Measurements from ENCODE around the gene MAST1. TPM values are rescaled to one million over a fixed set of nuclear protein-coding genes. Genes with fewer than 3 reads are reported as not detected.

The MAST1 gene
- total RNA-seq, 2 donors from 2014 or later = not detected

GRCh38 chr19:12922959-12923358, 84.6 kb downstream of the MAST1 start:
- no peak for ATAC-seq (ENCODE audit: insufficient number of reproducible peaks, low FRiP score, low read depth)
- H3K4me3 ChIP-seq = no peak overlapping the region
- no peak for TF ChIP-seq CTCF (IDR thresholded peaks at IDR 0.05)
- DNase-seq (ENCODE audit: low spot score) = no peak
- H3K9me3 ChIP-seq = no peaks in the 10 kb centered on the region
- H3K4me1 ChIP-seq (ENCODE audit: control insufficient read depth in 1 of 2, low read depth in 2 of 2) = peaks cover 3 to 4% of the 10 kb centered on the region in 2 donors
- peaks cover 44% of the 10 kb centered on the region for H3K36me3 ChIP-seq
- H3K27me3 ChIP-seq (replicated peaks; ENCODE audit: insufficient read depth) = no peaks in the 10 kb centered on the region
- H3K27ac ChIP-seq = no peak overlapping the region

Other genes with a start within 250 kb of the MAST1 start
- gene ZNF490, start 227.7 kb upstream of the MAST1 start, total RNA-seq = 1 to 10 TPM; 3.4 to 8.1 TPM
- gene ZNF791, start 227.6 kb upstream of the MAST1 start, total RNA-seq = 10 to 100 TPM; 26.0 to 32.4 TPM
- 100 to 1,000 TPM; 111 to 118 TPM for gene MAN2B1, start 171.8 kb upstream of the MAST1 start, total RNA-seq
- gene WDR83, start 171.7 kb upstream of the MAST1 start, total RNA-seq = 10 to 100 TPM; 12.1 to 16.2 TPM
- gene DHPS, start 156.6 kb upstream of the MAST1 start, total RNA-seq = 100 to 1,000 TPM; 101 to 114 TPM
- not detected for gene GNG14, start 150.5 kb upstream of the MAST1 start, total RNA-seq
- gene FBXW9, start 141.9 kb upstream of the MAST1 start, total RNA-seq = 1 to 10 TPM; 3.0 to 3.9 TPM
- gene TNPO2, start 114.6 kb upstream of the MAST1 start, total RNA-seq = 10 to 100 TPM; 79.0 to 88.9 TPM
- 100 to 1,000 TPM; 252 to 308 TPM for gene TRIR, start 103.8 kb upstream of the MAST1 start, total RNA-seq
- gene GET3, start 101.0 kb upstream of the MAST1 start, total RNA-seq = 10 to 100 TPM; 30.7 to 50.0 TPM
- gene BEST2, start 86.7 kb upstream of the MAST1 start, total RNA-seq = not detected
- 100 to 1,000 TPM in 1 of 2 donors, 10 to 100 TPM in 1; 22.6 to 102 TPM for gene HOOK2, start 63.0 kb upstream of the MAST1 start, total RNA-seq
- gene JUNB, start 47.0 kb upstream of the MAST1 start, total RNA-seq = 1,000 to 10,000 TPM in 1 of 2 donors, 100 to 1,000 TPM in 1; 698 to 2,087 TPM
- 100 to 1,000 TPM; 107 to 235 TPM for gene PRDX2, start 36.7 kb upstream of the MAST1 start, total RNA-seq
- not detected for gene THSD8, start 36.4 kb upstream of the MAST1 start, total RNA-seq
- 1 to 10 TPM; 3.0 to 7.9 TPM for gene RNASEH2A, start 31.9 kb upstream of the MAST1 start, total RNA-seq
- gene RTBDN, start 3.9 kb upstream of the MAST1 start, total RNA-seq = not detected
- 10 to 100 TPM; 24.0 to 53.3 TPM for gene DNASE2, start 42.9 kb downstream of the MAST1 start, total RNA-seq
- not detected for gene KLF1, start 48.7 kb downstream of the MAST1 start, total RNA-seq
- 10 to 100 TPM; 30.2 to 60.7 TPM for gene GCDH, start 52.6 kb downstream of the MAST1 start, total RNA-seq
- not detected for gene SYCE2, start 80.8 kb downstream of the MAST1 start, total RNA-seq
- gene FARSA, start 95.2 kb downstream of the MAST1 start, total RNA-seq = 10 to 100 TPM; 31.8 to 76.8 TPM
- 100 to 1,000 TPM; 415 to 467 TPM for gene CALR, start 100.1 kb downstream of the MAST1 start, total RNA-seq
- 100 to 1,000 TPM; 116 to 130 TPM for gene RAD23A, start 107.3 kb downstream of the MAST1 start, total RNA-seq
- 10 to 100 TPM; 30.2 to 42.8 TPM for gene GADD45GIP1, start 118.7 kb downstream of the MAST1 start, total RNA-seq
- gene DAND5, start 131.1 kb downstream of the MAST1 start, total RNA-seq = not detected
- 100 to 1,000 TPM; 126 to 145 TPM for gene NFIX, start 157.0 kb downstream of the MAST1 start, total RNA-seq